OCI-LY3 (cell line): ENCODE results near the gene LAMB4.
A peak's percentile ranks its signal among the peaks of the same experiment; 100 is the strongest.

Experiments used
- H2AFZ ChIP-seq: fragments of 200-600, 300-600 bp; shearing (Covaris generic); 2 replicates; pipeline ENCODE4 v1.6.0; 2014; ENCODE audit warnings: antibody characterized with exemption, low read depth, low read length
- H3K27ac ChIP-seq: fragments of 200-600, 300-600 bp; sonication (generic); 2 replicates; pipeline ENCODE4 v1.5.1; 2014; ENCODE audit warnings: mild to moderate bottlenecking, low read length, moderate library complexity, mixed read lengths
- H3K27me3 ChIP-seq: fragments of 200-600, 300-600 bp; sonication (generic); 2 replicates; pipeline ENCODE4 v1.6.1; 2014; ENCODE audit warnings: low read depth, low read length, mixed read lengths
- H3K36me3 ChIP-seq: fragments of 200-600, 300-600 bp; sonication (generic); replicated peaks from 2 replicates; pipeline ENCODE3; 2014; ENCODE audit warnings: low read depth, low read length, mixed read lengths
- H3K4me1 ChIP-seq: fragments of 300-600, 200-600 bp; sonication (generic); 2 replicates; pipeline ENCODE4 v1.6.1; 2014; ENCODE audit warnings: low read length, mixed read lengths
- H3K4me2 ChIP-seq: fragments of 200-600, 300-600 bp; sonication (generic); 2 replicates; pipeline ENCODE4 v1.6.1; 2014; ENCODE audit warnings: low read length, mixed read lengths
- H3K4me3 ChIP-seq: fragments of 300-600, 200-600 bp; sonication (generic); 2 replicates; pipeline ENCODE4 v1.5.1; 2014; ENCODE audit warnings: antibody characterized with exemption, mild to moderate bottlenecking, low read length, moderate library complexity
- H3K79me2 ChIP-seq: fragments of 300-600, 200-600 bp; shearing (Covaris generic); 2 replicates; pipeline ENCODE4 v1.6.1; 2014; ENCODE audit warnings: mild to moderate bottlenecking, low read length, mixed read lengths
- H3K9ac ChIP-seq: fragments of 300-600, 200-600 bp; shearing (Covaris generic); 2 replicates; pipeline ENCODE4 v1.6.0; 2014; ENCODE audit warnings: mild to moderate bottlenecking, low read length, moderate library complexity
- H3K9me3 ChIP-seq: fragments of 200-600, 300-600 bp; shearing (Covaris generic); 2 replicates; pipeline ENCODE4 v1.6.1; 2014; ENCODE audit warnings: low read length, mixed read lengths; ENCODE audit not compliant: insufficient read depth
- H4K20me1 ChIP-seq: fragments of 200-600, 300-600 bp; sonication (generic); 2 replicates; pipeline ENCODE4 v1.6.1; 2016; ENCODE audit warnings: low read length, mixed read lengths; ENCODE audit not compliant: insufficient read depth
- EZH2phosphoT487 ChIP-seq: fragments of 200-600 bp; shearing (Covaris generic); IDR thresholded peaks from 2 replicates; pipeline ENCODE4 v1.6.1; 2018; ENCODE audit warnings: antibody characterized with exemption, mixed run types, low read depth
- TF ChIP-seq, protein P1 (sequence below): fragments of 200-600, 300-600 bp; sonication (generic); IDR thresholded peaks from 2 replicates; pipeline ENCODE4 v1.5.1; 2014; ENCODE audit warnings: antibody characterized with exemption, low read length, low read depth

Gene LAMB4

GRCh38 chr7:108007261-108007660 is 122.9 kb downstream of the LAMB4 start:
- H4K20me1 ChIP-seq: no peaks in the 10 kb centered on the region
- H3K36me3 ChIP-seq: no peaks in the 10 kb centered on the region
- no peaks in the 10 kb centered on the region for H3K79me2 ChIP-seq
- no peaks in the 10 kb centered on the region for H3K27me3 ChIP-seq
- H3K27ac ChIP-seq: no peak overlapping the region
- peaks cover 14% of the 10 kb centered on the region for H3K4me1 ChIP-seq
- no peaks in the 10 kb centered on the region for H3K9me3 ChIP-seq
- TF ChIP-seq, protein P1, sequence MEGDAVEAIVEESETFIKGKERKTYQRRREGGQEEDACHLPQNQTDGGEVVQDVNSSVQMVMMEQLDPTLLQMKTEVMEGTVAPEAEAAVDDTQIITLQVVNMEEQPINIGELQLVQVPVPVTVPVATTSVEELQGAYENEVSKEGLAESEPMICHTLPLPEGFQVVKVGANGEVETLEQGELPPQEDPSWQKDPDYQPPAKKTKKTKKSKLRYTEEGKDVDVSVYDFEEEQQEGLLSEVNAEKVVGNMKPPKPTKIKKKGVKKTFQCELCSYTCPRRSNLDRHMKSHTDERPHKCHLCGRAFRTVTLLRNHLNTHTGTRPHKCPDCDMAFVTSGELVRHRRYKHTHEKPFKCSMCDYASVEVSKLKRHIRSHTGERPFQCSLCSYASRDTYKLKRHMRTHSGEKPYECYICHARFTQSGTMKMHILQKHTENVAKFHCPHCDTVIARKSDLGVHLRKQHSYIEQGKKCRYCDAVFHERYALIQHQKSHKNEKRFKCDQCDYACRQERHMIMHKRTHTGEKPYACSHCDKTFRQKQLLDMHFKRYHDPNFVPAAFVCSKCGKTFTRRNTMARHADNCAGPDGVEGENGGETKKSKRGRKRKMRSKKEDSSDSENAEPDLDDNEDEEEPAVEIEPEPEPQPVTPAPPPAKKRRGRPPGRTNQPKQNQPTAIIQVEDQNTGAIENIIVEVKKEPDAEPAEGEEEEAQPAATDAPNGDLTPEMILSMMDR: no peak
- no peak for TF ChIP-seq EZH2phosphoT487
- no peak overlapping the region for H2AFZ ChIP-seq
- no peak overlapping the region for H3K4me3 ChIP-seq
- H3K9ac ChIP-seq: no peak overlapping the region
- no peak overlapping the region for H3K4me2 ChIP-seq

DNA sequence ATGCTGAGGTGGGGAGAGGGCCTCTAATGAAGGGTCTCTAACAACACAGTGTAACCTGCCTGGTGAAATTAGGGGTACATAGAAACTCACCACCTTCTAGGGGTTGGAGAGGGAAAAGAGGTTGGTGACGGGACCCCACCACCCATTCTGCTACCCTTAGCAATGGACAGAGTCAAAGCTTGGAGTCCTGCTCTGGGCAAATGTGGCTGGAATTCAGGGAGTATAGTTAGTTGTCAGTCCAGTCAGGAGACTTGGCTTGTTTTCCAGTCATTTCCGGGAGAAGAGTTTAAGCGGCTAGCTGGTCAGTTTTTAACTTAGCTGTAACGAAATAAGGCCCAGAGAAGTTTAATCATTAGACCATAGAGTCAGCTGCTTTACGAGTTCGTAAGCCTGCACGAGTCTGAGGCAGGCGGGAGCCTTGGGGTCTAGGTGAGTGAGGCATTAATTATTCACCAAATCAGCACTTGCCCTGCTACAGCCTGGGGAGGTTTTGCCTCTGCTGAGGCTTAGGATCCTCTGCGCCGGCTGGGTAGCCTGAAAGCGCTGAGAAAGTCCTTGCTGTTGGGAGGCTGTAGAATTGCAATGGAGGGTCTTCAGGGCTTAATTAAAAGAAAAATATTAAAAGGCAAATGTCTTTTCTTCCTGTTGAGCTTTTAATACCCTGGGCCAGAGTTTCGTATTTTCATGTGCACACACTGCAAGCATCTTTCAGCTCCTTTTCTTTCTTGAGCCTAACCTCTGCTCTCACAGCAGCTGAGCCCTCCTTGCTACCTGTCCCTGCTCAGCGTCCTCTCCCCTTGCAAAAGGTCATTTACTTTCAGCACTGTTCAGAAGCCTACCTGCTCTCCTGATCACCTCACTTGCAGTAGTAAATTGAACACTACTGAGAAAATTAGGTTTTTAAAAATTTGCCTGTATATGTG is 125.7 kb downstream of the LAMB4 start:
- H3K9ac ChIP-seq: no peak overlapping the region
- H3K9me3 ChIP-seq: no peaks in the 10 kb centered on the region
- no peaks in the 10 kb centered on the region for H3K4me1 ChIP-seq
- H3K27me3 ChIP-seq: no peaks in the 10 kb centered on the region
- no peaks in the 10 kb centered on the region for H3K79me2 ChIP-seq
- H2AFZ ChIP-seq: peak overlapping the region; percentile 45; the same call in 1 of the 2 replicates
- no peak overlapping the region for H3K4me3 ChIP-seq
- no peaks in the 10 kb centered on the region for H3K36me3 ChIP-seq
- H3K27ac ChIP-seq: no peak overlapping the region
- TF ChIP-seq, protein P1: no peak
- TF ChIP-seq EZH2phosphoT487: no peak
- H4K20me1 ChIP-seq: no peaks in the 10 kb centered on the region
- no peak overlapping the region for H3K4me2 ChIP-seq

DNA sequence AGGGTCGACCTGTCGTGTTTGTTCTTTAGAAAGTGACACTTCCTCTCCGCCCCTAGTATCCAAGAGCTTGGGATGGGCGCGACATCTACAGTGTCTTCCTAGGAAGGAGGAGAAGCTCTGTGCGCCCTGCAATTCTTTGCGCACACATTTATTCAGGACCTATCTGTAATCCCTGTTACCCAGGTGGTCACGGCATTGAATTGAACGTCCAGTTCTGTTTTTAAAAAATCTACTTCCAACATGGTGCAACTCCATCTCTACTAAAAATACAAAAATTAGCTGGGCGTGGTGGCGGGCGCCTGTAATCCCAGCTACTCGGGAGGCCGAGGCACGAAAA is 126.6 kb downstream of the LAMB4 start:
- no peaks in the 10 kb centered on the region for H3K9me3 ChIP-seq
- no peaks in the 10 kb centered on the region for H4K20me1 ChIP-seq
- no peak overlapping the region for H3K4me2 ChIP-seq
- H3K27ac ChIP-seq: no peak overlapping the region
- H3K79me2 ChIP-seq: no peaks in the 10 kb centered on the region
- H2AFZ ChIP-seq: no peak overlapping the region
- TF ChIP-seq, protein P1: no peak
- TF ChIP-seq EZH2phosphoT487: no peak
- no peaks in the 10 kb centered on the region for H3K4me1 ChIP-seq
- H3K4me3 ChIP-seq: no peak overlapping the region
- no peaks in the 10 kb centered on the region for H3K27me3 ChIP-seq
- no peaks in the 10 kb centered on the region for H3K36me3 ChIP-seq
- H3K9ac ChIP-seq: no peak overlapping the region

DNA sequence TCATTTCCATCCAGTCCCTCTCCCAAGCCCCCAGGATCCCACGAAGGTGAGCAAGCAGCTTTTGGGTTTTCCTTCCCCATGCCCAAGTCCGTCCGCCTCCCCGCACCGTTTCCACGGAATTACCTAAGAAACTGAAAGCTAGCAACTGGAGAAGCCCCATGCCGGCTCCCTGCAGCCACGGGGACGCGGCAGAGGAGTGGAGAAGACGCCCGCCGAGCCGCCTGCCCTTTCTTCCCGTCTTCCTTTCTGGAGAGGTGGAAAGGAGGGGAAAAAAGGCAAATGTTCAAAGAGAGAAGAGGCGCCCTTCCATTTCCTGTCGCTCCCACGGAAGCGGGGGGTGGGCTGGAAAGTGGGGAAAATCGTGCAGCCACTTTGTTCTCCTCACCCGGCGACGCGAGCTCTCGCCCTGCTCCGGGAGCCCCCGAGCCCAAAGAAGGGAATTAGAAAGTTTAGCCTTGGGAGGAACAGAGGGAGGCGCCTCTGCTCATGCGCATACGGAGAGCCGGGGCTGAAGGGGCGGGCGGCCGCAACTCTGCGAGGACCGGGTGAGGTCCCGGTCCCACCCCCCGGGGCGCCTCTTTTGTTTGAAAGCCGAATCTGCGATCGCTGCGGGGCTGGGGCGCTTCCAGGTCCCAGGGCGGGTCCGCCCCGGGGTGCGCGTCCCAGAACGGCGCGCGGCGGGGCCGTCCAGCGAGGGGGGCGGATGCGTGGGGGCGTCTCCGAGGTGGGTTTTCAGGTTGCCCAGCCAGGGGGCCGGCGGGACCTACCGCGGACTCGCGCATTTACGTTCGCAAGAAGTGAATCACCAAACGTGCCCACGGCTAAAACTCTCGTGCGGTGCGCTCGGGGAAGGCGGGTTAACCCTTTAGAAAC is 127.2 kb downstream of the LAMB4 start, which contains the start of gene LAMB1:
TSS of gene LAMB1 (minus strand) at position 436 of the 873 bp plus-strand sequence. CDS start at position 160, 276 bp downstream.
- Histone ChIP-seq H3K9me3 (no peaks in the 10 kb centered on the region), H3K4me2 (no peak within 1 kb of the TSS), H3K27me3 (no peaks in the 10 kb centered on the region), H3K36me3 (no peaks in the 10 kb centered on the region), H4K20me1 (no peaks in the 10 kb centered on the region), H3K9ac (no peak within 1 kb of the TSS), H2AFZ (no peak within 1 kb of the TSS; the same call in 1 of the 2 replicates), H3K27ac (no peak within 1 kb of the TSS), H3K79me2 (no peaks in the 10 kb centered on the region), H3K4me1 (no peaks in the 10 kb centered on the region), H3K4me3 (no peak within 1 kb of the TSS)
- TF ChIP-seq, protein P1: no peak
- TF ChIP-seq EZH2phosphoT487: no peak
